COLO668 (cell line): ENCODE results near the gene DYRK4.

ENCODE experiments used
- DNase-seq: peaks from one replicate; lab custom pipeline; 2025; ENCODE audit not compliant: unreplicated experiment; lab: John Stamatoyannopoulos, UW

The DYRK4 gene

GRCh38 chr12:4615667-4616066 is 53.7 kb downstream of the DYRK4 start:
- no peak for DNase-seq

GRCh38 chr12:4621511-4621910 is 59.5 kb downstream of the DYRK4 start:
- no peak for DNase-seq

GRCh38 chr12:4626543-4626942 is 64.5 kb downstream of the DYRK4 start:
- no peak for DNase-seq

GRCh38 chr12:4628406-4628805 is 66.4 kb downstream of the DYRK4 start:
- DNase-seq = no peak

GRCh38 chr12:4630262-4630661 is 68.3 kb downstream of the DYRK4 start:
- DNase-seq = no peak

- DNase-seq = no peak
Observed at GRCh38 chr12:4643747-4644146, 81.7 kb downstream of the DYRK4 start.

- no peak for DNase-seq
Observed at GRCh38 chr12:4645023-4645422, 83.0 kb downstream of the DYRK4 start.

GRCh38 chr12:4648104-4648500 is 86.1 kb downstream of the DYRK4 start:
- no peak for DNase-seq

GRCh38 chr12:4648501-4649357 is 86.7 kb downstream of the DYRK4 start, which contains the start of the genes AKAP3 and NDUFA9:
AKAP3 (minus strand) TSS chr12:4649051; CDS start chr12:4638196, 10,855 bp downstream.
NDUFA9 (plus strand) TSS chr12:4649114; CDS start chr12:4649127, 13 bp downstream.
- DNase-seq = peak; percentile 65

GRCh38 chr12:4649358-4649661 is 87.3 kb downstream of the DYRK4 start:
- no peak for DNase-seq

- no peak for DNase-seq
Observed at GRCh38 chr12:4653257-4653656, 91.2 kb downstream of the DYRK4 start.

- DNase-seq = no peak
Observed at GRCh38 chr12:4653691-4654090, 91.7 kb downstream of the DYRK4 start.
